GM06990 (cell line): ENCODE measurements around the gene MYOD1.

Experiments used
- DNase-seq: peaks from one replicate; pipeline ENCODE4 v3.0.0-alpha.2; 2011; ENCODE audit not compliant: insufficient read length; ENCODE audit errors: extremely low read depth
- H3K27me3 ChIP-seq: replicated peaks from 2 replicates; pipeline ENCODE4 v1.6.0; 2011; ENCODE audit warnings: low read length; ENCODE audit not compliant: control insufficient read depth, insufficient read depth
- H3K36me3 ChIP-seq: 2 replicates; pipeline ENCODE4 v1.5.1; 2011; ENCODE audit warnings: low read length; ENCODE audit not compliant: control insufficient read depth, insufficient read depth
- H3K4me3 ChIP-seq: replicated peaks from 2 replicates; pipeline ENCODE4 v1.5.1; 2011; ENCODE audit warnings: low read depth, mild to moderate bottlenecking, control low read depth, low read length
- CTCF ChIP-seq: IDR thresholded peaks from 2 replicates; pipeline ENCODE4 v1.5.1; 2011; ENCODE audit warnings: low read length, control low read depth, mild to moderate bottlenecking, inconsistent platforms; ENCODE audit not compliant: insufficient read depth, poor library complexity, severe bottlenecking

MYOD1 gene

GRCh38 chr11:17733261-17733660 is 13.9 kb downstream of the MYOD1 start:
- Histone ChIP-seq H3K36me3 (no peaks in the 10 kb centered on the region), H3K4me3 (no peak overlapping the region), H3K27me3 (no peaks in the 10 kb centered on the region; the same call in 1 of the 2 replicates)
- no peak for DNase-seq
- no peak for TF ChIP-seq CTCF

GRCh38 chr11:17734418-17734911 is 15.1 kb downstream of the MYOD1 start, which contains the start of gene KCNC1:
Gene KCNC1, plus strand, starts transcription at chr11:17734781. Its CDS starts 1,222 bp downstream, at chr11:17736003.
- Histone ChIP-seq H3K4me3 (peak within 1 kb of the TSS; percentile 17; the same call in 1 of the 2 replicates), H3K36me3 (no peaks in the 10 kb centered on the region), H3K27me3 (no peaks in the 10 kb centered on the region; the same call in 1 of the 2 replicates)
- no peak for DNase-seq
- TF ChIP-seq CTCF = no peak

- Histone ChIP-seq H3K4me3 (peak overlapping the region; percentile 17; the same call in 1 of the 2 replicates), H3K36me3 (no peaks in the 10 kb centered on the region), H3K27me3 (no peaks in the 10 kb centered on the region; the same call in 1 of the 2 replicates)
- DNase-seq = peak; percentile 39
- no peak for TF ChIP-seq CTCF
These were observed 15.8 kb downstream of the MYOD1 start for GRCh38 chr11:17734986-17735817.

- H3K4me3 ChIP-seq = no peak overlapping the region
- peaks cover 2% of the 10 kb centered on the region; the same call in 1 of the 2 replicates for H3K27me3 ChIP-seq
- H3K36me3 ChIP-seq = no peaks in the 10 kb centered on the region
- DNase-seq = no peak
- no peak for TF ChIP-seq CTCF
These were observed 16.6 kb downstream of the MYOD1 start for GRCh38 chr11:17735818-17736578.

- Histone ChIP-seq H3K4me3 (no peak overlapping the region), H3K27me3 (peaks cover 2% of the 10 kb centered on the region; the same call in 1 of the 2 replicates), H3K36me3 (no peaks in the 10 kb centered on the region)
- DNase-seq = no peak
- TF ChIP-seq CTCF = no peak
These were observed 17.2 kb downstream of the MYOD1 start for GRCh38 chr11:17736579-17736893.
